ES-I3 (cell line): Measurements from ENCODE around the gene CYB5R3.
A peak's percentile ranks its signal among the peaks of the same experiment; 100 is the strongest.
"Not testable (repeated sequence)": the region's sequence is repeated elsewhere in the genome, so short reads cannot be mapped to it uniquely, and the experiment has no call there.

ENCODE experiments used
- H3K36me3 ChIP-seq: 2 replicates; pipeline ENCODE4 v1.6.1; 2013; ENCODE audit warnings: mild to moderate bottlenecking, low read length, control low read depth, moderate library complexity; ENCODE audit not compliant: insufficient read depth
- H3K4me1 ChIP-seq: 2 replicates; pipeline ENCODE4 v1.6.1; 2013; ENCODE audit warnings: mild to moderate bottlenecking, control low read depth, low read length; ENCODE audit not compliant: insufficient read depth
- H3K9ac ChIP-seq: 2 replicates; pipeline ENCODE4 v1.6.1; 2013; ENCODE audit warnings: low read depth, mild to moderate bottlenecking, low read length, moderate library complexity
- H3K9me3 ChIP-seq: 2 replicates; pipeline ENCODE4 v1.6.1; 2013; ENCODE audit warnings: mild to moderate bottlenecking, low read length, moderate library complexity; ENCODE audit not compliant: control insufficient read depth, insufficient read depth

CYB5R3 gene

DNA sequence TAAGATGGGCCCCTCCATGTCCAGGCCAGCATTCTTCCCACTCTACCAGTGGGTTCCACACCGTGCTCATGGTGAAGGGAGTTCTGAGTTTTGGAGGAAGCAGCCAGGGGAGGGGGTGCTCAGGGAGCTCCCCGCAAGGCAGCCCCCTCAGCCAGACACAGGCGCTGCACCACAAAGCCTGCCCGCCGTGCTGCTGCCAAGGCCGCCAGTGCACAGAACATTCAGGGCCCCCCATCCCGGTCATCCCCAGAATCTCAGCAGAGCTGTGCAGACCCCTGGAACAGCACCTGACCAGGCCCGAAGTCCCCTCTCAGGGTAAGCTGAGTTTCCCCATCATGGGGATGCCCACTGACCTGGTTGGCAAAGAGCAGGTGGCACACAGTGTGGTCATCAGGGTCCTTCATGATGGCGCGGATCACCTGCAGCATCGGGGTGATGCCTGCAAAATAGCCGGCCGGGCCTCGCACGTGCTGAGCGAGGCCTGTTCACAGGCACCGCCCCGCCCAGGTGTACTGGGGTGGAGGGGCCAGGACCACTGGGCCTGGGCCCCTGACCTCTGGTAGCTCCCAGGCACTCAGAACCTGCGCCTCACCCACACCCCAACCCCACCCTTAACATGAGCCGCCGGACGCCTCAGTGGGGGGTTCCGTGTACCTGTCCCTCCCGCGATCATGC lies 22.1 kb downstream of the CYB5R3 start:
- Histone ChIP-seq H3K4me1 (no peaks in the 10 kb centered on the region), H3K9me3 (no peaks in the 10 kb centered on the region), H3K9ac (no peak overlapping the region), H3K36me3 (peaks cover 3% of the 10 kb centered on the region; the same call in 1 of the 2 replicates)

DNA sequence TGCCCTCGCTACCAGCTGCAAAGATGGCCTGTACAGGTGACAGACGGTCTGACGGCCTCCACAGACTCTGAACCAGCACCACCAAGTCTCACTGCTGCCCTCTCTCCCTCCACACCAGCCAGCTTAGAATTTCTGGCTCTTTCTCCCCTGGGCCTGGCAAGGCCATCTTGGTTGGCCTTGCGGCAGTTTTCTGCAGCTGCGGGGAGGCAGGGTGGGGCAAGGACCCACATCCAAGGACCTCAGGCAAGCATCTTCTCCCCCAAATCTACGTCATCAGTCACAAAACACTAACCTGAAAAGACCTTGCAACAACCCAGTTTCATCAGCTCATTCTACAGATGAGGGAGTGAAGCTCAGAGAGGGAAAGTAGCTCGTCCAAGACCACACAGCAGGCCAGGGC lies 22.8 kb downstream of the CYB5R3 start:
- H3K36me3 ChIP-seq = peaks cover 3% of the 10 kb centered on the region; the same call in 1 of the 2 replicates
- no peak overlapping the region for H3K9ac ChIP-seq
- no peaks in the 10 kb centered on the region for H3K4me1 ChIP-seq
- no peaks in the 10 kb centered on the region for H3K9me3 ChIP-seq

DNA sequence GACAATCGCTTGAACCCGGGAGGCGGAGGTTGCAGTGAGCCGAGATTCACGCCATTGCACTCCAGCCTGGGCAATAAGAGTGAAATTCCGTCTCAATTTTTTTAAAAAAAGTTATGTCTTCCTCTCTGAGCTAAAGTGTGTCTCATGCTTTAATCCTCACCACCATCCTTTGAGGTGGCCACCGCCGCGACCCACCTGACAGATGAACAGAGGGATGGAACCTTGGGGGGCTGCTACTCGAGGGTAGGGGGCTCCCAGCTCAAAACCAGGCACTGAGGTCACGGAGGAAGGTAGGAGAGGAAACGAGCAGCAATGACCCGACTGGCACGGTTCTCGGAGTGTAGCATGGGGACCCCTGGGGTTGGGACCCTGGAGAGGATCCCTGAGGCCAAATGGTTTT lies 23.8 kb downstream of the CYB5R3 start:
- Histone ChIP-seq H3K9ac (no peak overlapping the region), H3K36me3 (peaks cover 3% of the 10 kb centered on the region; the same call in 1 of the 2 replicates), H3K9me3 (no peaks in the 10 kb centered on the region), H3K4me1 (no peaks in the 10 kb centered on the region)

DNA sequence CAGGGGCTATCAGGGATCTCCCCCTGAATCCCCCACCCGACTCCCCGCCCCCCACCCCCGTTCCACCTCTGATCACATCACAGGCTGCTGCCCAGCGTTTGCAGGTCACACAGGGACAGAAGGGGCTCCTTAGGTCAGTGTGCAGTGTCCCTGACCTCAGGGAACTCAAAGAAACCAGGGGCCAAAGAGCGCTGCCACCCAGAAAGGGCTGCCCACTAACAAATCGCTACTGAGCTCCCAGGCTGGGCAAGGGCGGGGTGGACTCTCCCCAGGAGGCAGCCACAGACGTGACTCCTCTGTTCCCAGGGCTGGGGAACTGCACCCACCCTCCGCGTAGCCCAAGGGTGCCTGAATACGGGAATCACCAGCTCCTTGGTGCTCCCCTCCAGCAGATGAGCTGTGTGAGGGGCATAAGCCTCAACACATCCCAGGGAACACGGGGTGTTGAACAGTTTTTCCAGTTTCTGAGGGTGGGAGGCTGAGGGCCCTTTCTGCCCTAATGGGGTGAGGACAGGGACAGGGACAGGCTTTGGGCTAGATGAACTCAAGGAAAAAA lies 24.6 kb downstream of the CYB5R3 start:
- H3K9ac ChIP-seq = no peak overlapping the region
- H3K9me3 ChIP-seq = no peaks in the 10 kb centered on the region
- H3K36me3 ChIP-seq = peaks cover 3% of the 10 kb centered on the region; the same call in 1 of the 2 replicates
- H3K4me1 ChIP-seq = no peaks in the 10 kb centered on the region

GRCh38 chr22:42623756-42624441 lies 25.3 kb downstream of the CYB5R3 start:
- Histone ChIP-seq H3K9me3 (no peaks in the 10 kb centered on the region), H3K4me1 (no peaks in the 10 kb centered on the region), H3K36me3 (peaks cover 3% of the 10 kb centered on the region; the same call in 1 of the 2 replicates), H3K9ac (no peak overlapping the region)

DNA sequence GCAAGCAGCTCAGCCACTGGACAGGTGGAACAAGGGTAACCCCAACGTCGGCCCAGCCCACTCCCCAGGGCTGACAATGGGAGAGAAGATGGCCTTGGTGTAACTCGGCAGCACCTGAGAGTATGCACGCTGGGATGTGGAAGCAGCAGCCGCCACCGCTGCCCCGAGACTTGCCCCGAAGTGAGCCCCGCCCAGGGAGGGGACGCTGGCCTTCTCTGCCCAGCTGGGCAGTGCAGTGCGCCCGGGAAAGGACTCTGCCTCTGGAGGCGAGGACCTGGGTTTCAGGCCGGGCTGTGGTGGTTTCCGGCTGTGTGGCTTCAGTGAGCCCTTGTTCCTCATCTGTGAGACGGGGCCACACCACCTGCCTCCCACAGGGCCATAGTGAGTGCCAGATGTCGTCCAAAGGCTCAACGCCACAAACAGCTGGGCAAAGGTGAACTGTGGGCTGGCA lies 25.9 kb downstream of the CYB5R3 start:
- H3K9ac ChIP-seq = no peak overlapping the region
- peaks cover 3% of the 10 kb centered on the region; the same call in 1 of the 2 replicates for H3K36me3 ChIP-seq
- H3K9me3 ChIP-seq = no peaks in the 10 kb centered on the region
- H3K4me1 ChIP-seq = no peaks in the 10 kb centered on the region

DNA sequence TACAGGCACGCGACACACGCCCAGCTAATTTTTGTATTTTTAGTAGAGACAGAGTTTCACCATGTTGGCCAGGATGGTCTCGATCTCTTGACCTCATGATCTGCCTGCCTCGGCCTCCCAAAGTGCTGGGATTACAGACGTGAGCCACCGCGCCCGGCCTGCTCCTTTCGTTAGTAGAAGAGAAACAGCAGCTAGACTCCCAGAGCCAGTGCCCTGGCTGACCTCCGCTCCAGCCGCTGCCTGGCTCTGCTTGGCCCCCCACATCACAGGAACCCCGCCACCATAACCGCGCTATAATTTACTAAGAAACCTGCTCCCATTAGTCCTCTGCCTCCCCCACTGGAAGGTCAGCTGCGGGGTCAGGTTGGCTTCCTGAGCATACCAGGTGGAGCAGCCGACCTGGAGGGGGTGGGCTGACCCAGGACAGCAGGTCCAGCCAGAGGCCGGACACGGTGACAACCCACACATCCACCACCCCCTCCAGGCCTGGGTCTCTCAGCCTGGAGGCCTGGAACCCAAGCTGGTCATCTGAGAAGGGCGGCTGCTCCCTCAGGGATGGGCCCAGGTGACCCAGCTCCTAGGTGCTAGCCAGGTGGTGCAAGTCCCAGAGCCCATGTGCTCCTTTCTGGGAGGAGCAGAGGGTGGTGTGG lies 27.0 kb downstream of the CYB5R3 start:
- Histone ChIP-seq H3K9me3 (no peaks in the 10 kb centered on the region), H3K9ac (no peak overlapping the region), H3K4me1 (peaks cover 8% of the 10 kb centered on the region; the same call in 1 of the 2 replicates), H3K36me3 (peaks cover 3% of the 10 kb centered on the region; the same call in 1 of the 2 replicates)

GRCh38 chr22:42621505-42622002 lies 27.6 kb downstream of the CYB5R3 start:
- Histone ChIP-seq H3K36me3 (peaks cover 3% of the 10 kb centered on the region; the same call in 1 of the 2 replicates), H3K9ac (no peak overlapping the region)

DNA sequence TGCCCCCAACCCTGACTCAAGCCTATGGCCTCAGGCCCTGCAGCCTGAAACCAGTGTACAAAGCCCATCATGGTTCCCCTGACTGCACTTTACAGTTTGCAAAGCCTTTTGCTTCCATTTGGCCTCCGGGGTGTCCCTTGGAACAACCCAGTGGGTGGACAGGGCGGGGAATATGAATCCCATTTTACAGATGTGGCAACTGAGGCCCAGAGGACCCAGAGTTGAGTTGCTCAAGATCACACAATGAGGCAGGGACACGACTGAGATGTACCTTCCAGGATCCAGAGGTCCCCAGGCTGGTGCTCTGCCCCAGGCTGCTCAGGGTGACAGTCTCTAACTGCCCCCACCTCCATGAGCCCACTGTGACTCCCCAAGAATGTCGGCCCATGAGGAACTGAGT lies 29.1 kb downstream of the CYB5R3 start:
- Histone ChIP-seq H3K4me1 (peaks cover 11% of the 10 kb centered on the region; the same call in 1 of the 2 replicates), H3K9ac (no peak overlapping the region), H3K9me3 (no peaks in the 10 kb centered on the region), H3K36me3 (peaks cover 3% of the 10 kb centered on the region; the same call in 1 of the 2 replicates)

More at GRCh38 chr22:42621505-42622002, 27.6 kb downstream of the CYB5R3 start:
- peaks cover 8% of the 10 kb centered on the region; the same call in 1 of the 2 replicates for H3K4me1 ChIP-seq
- H3K9me3 ChIP-seq = no peaks in the 10 kb centered on the region

DNA sequence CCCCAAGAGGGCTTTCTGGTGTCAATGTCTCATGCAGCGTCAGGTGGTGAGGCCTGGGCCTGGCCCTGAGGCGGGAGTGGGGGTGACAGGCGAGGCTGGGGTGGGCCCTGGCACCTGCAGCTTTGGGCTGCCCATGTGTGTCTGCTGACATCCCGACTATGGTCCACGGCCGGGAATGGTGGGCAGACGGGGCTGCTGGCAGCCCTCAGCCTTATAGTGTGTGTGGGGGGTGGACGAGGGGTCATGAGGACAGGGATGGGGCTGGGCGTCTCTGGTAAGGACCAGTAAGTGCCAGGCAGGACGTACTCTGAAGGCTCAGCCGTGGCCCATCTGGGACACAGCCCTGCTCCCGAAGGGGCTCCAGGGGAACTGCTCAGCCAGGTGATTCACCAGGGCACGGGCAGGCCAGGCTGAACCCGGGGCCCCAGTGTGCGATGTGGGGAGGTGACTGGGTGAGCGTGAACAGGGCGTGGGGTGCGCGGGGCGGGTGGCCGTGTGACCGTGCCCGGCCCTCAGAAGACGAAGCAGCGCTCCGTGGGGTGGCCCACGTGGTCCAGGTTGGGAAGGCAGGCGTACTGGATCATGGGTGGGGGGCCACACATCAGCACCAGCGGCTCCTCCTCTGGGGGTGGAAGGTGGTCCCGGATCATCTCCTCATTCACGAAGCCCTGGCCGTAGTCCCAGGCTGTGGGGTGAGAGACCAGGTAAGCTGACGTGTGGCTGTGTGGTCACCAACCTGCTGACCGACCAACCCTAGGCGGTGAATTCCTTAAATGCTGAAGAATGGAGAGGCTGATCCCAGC lies 29.7 kb downstream of the CYB5R3 start:
- no peak overlapping the region for H3K9ac ChIP-seq
- no peaks in the 10 kb centered on the region for H3K9me3 ChIP-seq
- peaks cover 11% of the 10 kb centered on the region; the same call in 1 of the 2 replicates for H3K4me1 ChIP-seq
- peaks cover 3% of the 10 kb centered on the region; the same call in 1 of the 2 replicates for H3K36me3 ChIP-seq

DNA sequence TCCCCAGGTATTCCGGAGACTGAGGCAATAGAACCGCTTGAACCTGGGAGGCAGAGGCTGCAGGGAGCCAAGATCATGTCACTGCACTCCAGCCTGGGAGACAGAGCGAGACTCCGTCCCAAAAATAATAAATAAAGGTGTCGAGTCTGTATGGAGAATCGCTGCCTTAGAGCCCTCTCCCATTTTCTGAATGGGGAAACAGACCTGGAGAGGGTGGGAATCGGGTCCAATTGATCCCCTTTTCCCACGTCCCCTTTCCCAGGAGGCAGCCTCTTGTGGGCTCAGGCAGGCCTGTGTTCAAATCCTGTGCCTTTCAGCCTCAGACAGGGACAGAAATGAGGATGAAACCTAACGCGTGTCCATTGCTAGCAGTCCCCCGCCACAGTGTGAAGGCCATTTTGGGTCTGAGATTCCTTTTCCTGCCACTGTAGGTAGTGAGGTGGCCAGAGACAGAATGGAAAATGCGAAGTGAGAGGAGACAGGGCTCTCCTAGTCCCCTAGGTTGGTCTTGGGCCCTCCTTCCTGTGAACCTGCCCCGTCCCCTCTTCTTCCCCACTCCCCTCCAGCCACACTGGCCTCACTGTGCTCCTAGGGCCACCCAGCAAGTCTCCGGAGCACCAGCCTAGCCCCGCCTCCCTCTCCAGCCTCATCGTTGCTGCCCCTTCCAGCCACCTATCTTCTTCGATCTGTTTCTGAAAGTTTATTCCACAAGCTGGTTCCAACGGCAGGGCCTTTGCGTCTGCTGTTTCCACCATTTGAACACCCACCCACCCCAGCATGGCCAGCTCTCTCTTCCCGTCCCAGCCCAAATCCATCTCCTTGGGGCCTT lies 31.8 kb downstream of the CYB5R3 start:
- H3K9ac ChIP-seq = no peak overlapping the region; the same call in 1 of the 2 replicates
- H3K9me3 ChIP-seq = no peaks in the 10 kb centered on the region
- peaks cover 13% of the 10 kb centered on the region; the same call in 1 of the 2 replicates for H3K4me1 ChIP-seq
- H3K36me3 ChIP-seq = no peaks in the 10 kb centered on the region

DNA sequence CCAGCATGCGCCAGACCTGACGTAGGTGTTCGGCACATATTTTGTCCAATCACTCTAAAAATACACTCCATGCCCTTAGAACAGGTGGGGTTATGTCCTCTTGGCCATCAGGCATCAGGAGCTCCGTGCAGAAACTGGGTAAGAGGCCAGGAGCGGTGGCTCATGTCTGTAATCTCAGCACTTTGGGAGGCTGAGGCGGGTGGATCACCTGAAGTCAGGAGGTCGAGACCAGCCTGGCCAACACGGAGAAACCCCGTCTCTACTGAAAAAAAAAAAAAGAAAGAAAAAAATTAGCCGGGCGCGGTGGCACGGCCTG lies 33.4 kb downstream of the CYB5R3 start:
- Histone ChIP-seq H3K4me1 (peaks cover 17% of the 10 kb centered on the region; the same call in 1 of the 2 replicates), H3K9ac (peak overlapping the region; percentile 93; the same call in 1 of the 2 replicates)
- H3K9me3 ChIP-seq, H3K36me3 ChIP-seq: not testable (repeated sequence)
